ENCODE results near the gene PGM5.

- TF ChIP-seq SIN3A (conservative IDR thresholded peaks at IDR 0.05 in 1 of 2, IDR thresholded peaks at IDR 0.05 in 1 of 2; ENCODE audit: low read depth in 1 of 2, low read length in 2 of 2) (no peak), CTCF (IDR thresholded peaks at IDR 0.05; ENCODE audit: control extremely low read depth in 1 of 3, insufficient read depth in 1 of 3, low read depth in 1 of 3, low read length in 3 of 3) (peak; percentile 79 to 89 (median 89)), EZH2 (IDR thresholded peaks at IDR 0.05; ENCODE audit: low read depth, low read length, severe bottlenecking) (no peak), HDAC2 (IDR thresholded peaks at IDR 0.05; ENCODE audit: borderline replicate concordance in 1 of 2, low read depth in 2 of 2, low read length in 2 of 2) (no peak)
These were observed 203.8 kb downstream of the PGM5 start for GRCh38 chr9:68560071-68560844.
